GM19238 (cell line): ENCODE results near the gene KISS1R.
"Not testable (repeated sequence)": the region's sequence is repeated elsewhere in the genome, so short reads cannot be mapped to it uniquely, and the experiment has no call there.

Experiments
- DNase-seq: peaks from one replicate; pipeline ENCODE4 v3.0.0; 2011; ENCODE audit warnings: low spot score; ENCODE audit not compliant: insufficient read length

The KISS1R gene

DNA sequence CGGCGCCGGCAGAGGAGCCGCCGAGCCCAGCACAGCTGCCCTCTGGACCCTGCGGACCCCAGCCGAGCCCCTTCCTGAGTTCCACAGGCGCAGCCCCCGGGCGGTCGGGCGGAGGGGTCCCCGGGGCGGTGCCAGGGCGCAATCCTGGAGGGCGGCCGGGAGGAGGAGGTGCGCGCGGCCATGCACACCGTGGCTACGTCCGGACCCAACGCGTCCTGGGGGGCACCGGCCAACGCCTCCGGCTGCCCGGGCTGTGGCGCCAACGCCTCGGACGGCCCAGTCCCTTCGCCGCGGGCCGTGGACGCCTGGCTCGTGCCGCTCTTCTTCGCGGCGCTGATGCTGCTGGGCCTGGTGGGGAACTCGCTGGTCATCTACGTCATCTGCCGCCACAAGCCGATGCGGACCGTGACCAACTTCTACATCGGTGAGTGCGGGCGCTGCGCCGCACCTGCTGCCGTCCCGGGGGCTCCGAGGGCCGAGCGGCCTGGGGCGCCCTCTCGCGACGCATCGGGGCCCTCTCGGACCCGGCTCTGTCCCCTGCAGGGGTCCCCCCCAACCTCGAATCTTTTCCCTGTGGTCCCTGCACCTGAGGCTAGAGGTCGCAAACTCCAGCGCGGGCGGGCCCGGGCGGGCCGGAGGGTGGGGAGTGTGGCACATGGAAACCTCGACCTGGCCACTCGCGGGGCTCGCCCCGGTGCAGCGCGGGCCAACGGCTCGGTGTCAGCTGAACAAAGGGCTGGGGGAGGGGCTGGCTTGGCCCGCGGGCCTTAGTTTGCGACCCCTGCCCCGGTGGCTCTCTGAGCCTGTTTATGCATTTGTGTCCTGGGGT is at the start of gene KISS1R:
Gene KISS1R (plus strand): TSS at position 11 of the 829 bp plus-strand sequence. CDS start 170 bp downstream, at position 181.
- no peak for DNase-seq

DNA sequence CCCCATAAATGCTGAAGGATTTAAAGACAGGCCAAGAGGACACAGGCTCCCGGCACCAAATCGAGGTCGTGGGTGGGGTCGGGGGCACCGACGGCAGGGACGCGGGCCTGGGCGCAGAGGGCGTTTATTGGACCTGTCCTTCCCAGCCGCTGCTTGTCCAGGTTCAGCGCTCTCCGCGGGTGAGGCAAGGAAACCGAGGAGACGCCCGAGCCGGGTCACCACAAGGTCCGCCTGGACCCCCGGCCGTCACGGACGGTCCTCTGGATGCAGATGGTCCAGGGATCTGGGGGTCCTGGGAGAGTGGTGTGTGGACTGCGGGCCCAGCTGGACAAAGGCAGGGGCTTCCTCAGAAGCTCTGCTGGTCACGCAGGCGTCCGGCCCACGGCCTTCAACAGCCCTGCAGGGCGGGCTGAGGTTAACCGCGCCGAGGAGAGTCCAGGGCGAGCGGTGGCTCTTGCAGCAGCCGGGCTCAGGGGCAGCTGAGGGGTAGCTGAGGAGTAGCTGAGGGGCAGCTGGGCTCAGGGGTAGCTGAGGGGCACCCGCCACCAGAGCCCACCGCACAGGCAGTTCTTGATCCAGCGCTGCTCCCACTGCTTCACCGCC is 49.2 kb upstream of the KISS1R start:
- no peak for DNase-seq

DNA sequence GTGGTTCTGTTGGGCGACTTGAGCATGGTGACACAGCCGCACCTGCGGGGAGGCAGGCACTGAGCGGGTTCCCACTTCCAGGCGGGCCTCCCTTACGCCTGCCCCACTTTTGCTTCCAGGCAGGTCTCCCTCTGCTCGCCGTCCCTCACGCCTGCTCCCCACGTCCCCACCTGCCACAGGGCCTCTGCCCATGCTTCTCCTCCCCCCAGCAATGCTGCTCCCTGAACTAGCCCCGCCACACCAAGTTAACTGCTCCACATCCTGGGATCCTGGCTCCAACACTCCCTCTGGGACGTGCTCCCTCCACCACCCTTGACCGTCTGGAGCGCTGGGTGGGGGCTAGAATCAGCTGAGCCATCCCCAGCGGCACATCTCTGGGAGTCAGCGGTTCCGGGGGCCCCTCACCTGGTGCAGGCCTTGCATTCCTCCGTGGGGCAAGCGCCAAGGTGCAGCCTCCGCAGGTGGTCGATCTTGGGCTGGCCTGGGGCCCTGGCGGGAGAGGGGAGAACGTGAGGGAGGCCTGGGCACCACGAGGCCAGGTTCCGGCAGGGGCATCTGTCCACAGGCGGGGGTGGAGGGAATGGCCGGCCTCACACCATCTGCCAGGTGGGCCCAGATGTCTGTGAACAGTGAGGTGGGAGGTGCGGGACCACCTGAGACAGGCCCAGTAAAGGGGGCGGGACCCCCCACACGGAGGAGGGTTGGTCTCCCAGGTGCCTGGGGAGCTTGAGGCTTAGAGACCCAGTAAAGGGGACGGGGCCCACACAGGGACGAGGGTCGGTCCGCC is 48.5 kb upstream of the KISS1R start:
- DNase-seq: no peak

DNA sequence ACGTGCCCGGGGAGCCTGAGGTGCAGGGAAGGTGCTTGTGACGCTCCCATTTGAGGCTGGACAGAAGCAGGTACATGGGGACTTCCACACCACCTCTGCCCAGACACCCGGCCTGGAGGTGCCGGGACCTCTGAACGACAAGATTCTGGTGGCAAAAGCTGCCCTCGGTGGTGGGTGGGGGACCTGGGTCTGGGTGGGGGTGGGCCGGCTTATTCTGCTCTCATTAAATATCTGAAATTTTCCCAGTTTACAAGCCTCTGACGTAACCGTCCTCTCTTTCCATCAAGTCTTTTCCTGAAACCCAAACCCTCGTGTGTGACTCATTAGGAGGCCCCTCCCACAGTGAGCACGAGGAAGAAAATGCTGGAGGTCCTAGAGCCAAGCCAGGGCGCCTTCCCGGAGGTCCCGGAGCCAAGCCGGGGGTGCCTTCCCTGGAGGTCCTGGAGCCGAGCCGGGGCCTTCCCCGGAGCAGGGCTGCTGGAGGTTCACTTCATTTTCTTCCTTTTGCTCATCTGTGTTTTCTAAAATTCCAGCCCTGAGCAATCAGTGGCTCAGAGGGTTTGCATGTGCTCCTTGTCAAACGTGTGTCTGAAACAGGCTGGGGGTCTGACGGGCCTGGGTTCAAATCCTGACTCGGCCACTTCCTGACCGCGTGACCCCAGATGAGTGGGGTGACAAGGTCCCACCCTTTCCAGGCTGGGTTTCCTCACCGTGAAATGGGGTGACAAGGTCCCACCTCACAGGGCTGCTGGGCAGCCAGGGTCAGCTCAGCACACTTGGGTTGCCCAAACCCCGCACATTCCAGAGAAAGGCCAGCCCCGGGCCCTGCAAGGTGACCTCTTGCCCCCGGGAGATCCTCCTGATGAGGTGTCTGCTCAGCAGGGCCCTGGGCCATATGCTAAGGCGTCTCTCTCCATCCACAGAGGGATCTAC is 47.6 kb upstream of the KISS1R start:
- DNase-seq: no peak

DNA sequence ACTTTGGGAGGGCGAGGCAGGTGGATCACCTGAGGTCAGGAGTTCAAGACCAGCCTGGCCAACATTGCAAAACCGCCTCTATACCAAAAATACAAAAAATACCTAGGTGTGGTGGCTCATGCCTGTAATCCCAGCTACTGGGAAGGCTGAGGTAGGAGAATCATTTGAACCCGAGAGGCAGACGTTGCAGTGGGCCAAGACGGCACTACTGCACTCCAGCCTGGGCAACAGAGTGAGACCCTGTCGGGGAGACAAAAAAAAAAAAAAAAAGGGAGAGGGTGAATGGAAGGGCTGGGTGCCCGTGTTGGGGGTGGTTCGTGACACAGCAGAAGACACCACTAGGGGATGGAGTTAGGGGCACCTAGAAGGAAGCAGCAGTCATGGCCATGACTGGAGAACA is 46.8 kb upstream of the KISS1R start:
- DNase-seq: no peak

DNA sequence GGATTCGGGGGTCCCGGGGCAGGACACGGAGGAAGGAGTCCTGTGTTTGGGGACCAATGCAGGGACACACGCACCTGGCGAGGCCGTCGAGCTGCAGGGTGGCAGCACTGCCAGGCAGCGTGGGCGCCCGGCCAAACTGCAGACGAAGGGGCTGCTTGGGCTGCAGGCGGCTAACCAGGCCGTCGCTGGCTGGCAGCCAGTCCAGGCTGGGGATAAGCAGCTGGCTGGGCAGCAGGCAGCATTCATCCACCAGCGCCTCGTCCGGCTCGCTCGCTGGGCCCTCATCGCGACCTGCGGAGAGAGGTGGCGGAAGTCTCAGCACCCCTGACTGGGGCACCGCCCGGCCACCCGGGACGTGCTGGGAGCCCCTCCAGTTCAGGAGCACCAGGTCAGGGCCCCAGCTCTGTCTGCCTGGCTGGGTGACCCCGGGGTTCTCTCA is 46.2 kb upstream of the KISS1R start:
- DNase-seq: no peak

DNA sequence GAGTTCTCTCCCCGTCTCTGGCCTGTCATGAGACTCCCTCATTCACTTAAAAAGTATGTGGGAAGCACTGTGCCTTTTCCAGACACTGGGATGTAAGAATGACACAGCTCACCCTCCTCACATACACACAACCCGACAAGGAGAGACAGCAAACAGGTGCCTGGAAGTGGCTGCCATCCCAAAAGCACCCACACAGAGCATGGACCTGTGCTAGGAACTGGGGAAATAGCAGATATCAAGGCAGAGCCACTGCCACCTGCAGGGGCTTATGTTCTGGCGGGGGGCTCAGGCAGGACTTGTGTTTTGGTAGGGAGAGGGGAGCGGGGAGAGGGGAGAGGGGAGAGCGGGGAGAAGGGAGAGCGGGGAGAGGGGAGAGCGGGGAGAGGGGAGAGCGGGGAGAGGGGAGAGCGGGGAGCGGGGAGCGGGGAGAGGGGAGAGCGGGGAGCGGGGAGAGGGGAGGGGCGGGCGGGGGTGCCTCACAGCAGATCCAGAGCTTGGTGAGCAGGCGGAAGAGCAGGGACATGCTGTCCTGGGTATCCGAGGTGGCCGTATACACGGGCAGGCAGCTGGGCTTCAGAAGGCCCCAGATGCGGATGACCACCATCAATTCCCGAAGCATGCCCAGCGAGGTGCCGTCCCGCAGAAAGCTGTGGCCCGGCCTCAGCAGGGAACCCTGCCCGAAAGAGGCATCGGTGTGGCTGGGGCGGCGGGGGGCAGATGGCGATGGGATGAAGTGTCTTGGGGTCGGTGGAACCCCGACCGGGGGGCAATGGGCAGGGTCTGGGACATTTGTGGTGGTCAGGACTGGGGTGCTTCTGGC is 45.5 kb upstream of the KISS1R start:
- no peak for DNase-seq

DNA sequence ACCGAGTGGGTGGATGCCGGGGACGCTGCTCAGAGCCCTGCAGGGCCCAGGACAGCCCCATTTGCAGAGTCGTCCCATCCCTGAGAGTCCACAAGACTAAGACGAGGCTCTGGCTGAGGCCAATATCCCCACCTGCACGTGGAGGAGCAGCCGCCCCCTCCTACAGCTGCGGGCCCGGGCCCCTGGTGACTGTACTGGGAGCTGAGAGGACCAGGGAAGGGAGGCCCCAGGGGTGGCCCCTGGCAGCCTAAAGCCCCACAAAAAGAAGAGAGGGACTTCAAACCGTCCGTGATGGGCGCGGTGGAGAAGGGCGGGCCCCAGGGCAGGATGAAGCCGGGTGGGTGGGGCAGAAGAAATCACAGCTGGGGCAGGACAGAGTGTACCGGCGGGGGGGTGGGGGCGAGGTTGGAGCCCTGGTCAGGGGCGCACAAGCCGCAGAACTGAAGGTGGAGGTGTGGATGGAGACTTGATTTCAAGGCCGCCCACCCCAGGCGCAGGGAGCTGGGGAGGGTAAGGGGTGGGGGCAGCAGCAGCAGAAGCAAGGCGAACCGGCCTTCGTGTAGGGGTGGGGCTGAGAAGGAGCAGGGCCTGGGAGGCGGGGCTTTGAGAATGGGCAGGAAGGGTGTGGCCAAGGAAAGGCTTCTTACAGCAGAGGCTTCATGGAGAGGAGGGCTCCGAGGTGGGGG is 44.7 kb upstream of the KISS1R start:
- DNase-seq: peak; percentile 94

DNA sequence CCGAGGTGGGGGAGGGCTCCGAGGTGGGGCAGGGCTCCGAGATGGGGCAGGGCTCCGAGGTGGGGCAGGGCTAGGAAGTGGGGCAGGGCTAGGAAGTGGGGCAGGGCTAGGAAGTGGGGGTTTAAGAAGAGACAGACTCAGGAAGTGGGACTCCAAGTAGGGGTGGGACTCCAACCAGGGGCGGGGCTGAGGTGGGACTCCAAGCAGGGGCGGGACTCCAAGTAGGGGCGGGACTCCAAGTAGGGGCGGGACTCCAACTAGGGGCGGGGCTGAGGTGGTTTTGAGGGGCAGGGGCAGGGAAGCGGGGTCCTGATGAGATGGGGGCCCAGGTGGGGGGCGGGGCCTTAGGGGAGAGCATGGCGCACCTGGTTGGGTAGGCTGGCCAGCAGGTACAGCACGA is 44.0 kb upstream of the KISS1R start:
- peak; percentile 90 for DNase-seq

DNA sequence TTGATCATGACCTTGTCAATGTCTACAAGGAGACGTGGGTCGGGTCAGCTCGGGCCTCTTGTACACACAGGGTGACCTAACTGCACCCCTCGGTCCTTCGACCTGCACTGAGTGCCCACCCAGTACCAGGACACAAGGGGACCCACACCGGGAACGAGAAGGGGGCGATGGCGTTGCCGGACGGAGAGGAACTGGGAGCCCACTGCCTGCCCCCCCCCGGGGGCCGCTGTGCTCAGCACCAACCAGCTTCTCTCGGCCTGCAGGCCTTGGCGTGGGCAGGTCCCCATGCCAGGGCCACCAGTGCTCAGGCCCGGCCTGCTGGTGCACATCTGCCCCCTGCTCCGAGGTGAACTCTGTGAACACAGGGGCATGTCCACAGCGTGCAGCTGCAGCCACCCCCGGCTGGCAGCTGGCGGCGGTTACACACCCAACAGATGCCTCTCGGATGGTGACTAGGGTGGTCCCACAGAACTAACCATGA is 43.5 kb upstream of the KISS1R start:
- DNase-seq: no peak

DNA sequence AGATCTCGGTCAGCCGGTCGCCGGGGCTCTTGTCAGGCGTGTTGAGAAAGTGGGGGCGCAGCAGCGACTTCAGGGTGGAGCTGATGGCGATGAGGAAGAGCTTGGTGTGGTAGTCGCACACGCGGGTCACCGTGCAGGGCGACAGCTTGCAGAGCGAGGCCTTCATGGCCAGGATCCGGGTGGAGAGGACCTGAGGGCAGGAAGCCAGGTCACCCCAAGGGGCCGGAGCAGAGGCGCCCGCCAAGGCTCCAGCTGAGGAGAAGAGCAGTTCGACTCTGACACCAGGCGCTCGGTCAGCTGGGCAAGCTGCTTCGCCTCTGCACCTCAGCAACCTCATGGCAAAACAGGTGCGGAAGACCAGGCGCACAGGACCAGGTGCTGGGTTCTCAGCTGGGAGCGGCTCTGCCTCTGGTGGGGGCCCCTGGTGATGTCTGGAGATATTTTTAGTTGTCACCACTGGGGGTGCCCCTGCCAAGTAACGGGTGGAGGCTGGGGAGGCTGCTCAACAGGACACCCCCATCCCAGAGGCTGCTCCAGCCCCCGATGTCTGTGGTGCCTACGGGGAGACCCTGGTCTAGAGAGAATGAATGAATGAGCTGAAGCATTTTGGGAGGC is 41.8 kb upstream of the KISS1R start:
- no peak for DNase-seq

DNA sequence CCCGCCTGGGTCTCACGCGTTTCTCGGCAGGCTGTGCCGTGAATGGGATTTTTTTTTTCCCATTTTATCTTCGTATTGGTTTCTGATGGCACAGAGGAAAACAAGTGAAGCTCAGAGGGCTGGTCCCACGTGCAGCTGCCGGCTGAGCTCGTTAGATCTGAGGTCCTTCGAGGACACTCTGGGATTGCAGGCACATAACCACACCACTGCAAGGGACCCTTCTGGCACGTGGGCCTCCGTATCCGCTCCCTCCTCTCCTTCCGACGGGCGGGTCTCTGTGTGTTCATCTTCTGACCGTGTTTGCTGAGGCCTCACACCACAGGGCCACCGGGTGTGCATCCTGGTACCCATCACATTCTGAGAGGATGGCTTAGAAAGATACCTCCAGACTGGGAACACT is 41.0 kb upstream of the KISS1R start:
- DNase-seq: no peak

DNA sequence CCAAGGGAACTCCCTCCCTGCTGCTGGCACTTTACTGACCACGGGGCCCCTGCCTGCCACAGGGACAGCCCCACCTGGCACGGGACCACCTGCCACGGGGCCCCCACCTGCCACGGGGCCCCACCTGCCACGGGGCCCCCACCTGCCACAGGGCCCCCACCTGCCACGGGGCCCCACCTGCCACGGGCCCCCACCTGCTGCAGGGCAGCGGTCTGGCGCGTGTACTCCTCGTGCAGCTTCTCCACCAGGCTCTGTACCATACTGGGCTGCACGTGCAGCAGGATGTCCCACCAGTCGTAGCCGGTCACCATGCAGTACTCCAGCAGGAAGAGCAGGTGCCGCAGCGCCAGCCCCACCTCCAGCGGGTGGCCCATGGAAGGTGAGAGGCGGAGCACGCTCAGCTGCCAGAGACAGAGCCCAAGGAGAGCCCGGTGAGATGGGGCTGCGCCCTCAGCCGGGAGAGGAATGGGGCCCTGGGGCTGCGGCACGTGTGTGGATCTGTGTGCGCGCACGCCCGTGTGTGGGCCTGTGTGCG is 40.3 kb upstream of the KISS1R start:
- no peak for DNase-seq

DNA sequence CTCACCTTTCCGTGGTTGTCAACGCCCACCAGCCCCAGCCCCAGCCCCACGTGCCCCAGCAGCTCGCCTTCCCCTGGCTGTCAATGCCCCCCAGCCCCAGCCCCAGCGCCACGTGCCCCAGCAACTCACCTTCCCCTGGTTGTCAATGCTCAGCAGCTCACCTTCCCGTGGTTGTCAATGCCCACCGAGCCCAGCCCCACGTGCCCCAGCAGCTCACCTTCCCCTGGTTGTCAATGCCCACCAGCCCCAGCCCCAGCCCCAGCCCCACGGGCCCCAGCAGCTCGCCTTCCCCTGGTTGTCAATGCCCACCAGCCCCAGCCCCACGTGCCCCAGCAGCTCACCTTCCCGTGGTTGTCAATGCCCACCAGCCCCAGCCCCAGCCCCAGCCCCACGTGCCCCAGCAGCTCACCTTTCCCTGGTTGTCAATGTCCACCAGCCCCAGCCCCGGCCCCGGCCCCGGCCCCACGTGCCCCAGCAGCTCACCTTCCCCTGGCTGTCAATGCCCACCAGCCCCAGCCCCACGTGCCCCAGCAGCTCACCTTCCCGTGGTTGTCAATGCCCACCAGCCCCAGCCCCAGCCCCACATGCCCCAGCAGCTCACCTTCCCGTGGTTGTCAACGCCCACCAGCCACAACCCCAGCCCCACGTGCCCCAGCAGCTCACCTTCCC is 39.0 kb upstream of the KISS1R start:
- not testable (repeated sequence) for DNase-seq

DNA sequence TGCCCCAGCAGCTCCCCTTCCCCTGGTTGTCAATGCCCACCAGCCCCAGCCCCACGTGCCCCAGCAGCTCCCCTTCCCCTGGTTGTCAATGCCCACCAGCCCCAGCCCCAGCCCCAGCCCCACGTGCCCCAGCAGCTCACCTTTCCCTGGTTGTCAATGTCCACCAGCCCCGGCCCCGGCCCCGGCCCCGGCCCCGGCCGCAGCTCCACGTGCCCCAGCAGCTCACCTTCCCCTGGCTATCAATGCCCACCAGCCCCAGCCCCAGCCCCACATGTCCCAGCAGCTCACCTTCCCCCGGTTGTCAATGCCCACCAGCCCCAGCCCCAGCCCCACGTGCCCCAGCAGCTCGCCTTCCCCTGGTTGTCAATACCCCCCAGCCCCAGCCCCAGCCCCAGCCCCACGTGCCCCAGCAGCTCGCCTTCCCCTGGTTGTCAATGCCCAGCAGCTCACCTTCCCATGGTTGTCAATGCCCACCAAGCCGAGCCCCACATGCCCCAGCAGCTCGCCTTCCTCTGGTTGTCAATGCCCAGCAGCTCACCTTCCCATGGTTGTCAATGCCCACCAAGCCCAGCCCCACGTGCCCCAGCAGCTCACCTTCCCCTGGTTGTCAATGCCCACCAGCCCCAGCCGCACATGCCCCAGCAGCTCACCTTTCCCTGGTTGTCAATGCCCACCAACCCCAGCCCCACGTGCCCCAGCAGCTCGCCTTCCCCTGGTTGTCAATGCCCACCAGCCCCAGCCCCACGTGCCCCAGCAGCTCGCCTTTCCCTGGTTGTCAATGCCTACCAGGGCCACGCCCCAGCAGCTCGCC is 38.2 kb upstream of the KISS1R start:
- DNase-seq: not testable (repeated sequence)

DNA sequence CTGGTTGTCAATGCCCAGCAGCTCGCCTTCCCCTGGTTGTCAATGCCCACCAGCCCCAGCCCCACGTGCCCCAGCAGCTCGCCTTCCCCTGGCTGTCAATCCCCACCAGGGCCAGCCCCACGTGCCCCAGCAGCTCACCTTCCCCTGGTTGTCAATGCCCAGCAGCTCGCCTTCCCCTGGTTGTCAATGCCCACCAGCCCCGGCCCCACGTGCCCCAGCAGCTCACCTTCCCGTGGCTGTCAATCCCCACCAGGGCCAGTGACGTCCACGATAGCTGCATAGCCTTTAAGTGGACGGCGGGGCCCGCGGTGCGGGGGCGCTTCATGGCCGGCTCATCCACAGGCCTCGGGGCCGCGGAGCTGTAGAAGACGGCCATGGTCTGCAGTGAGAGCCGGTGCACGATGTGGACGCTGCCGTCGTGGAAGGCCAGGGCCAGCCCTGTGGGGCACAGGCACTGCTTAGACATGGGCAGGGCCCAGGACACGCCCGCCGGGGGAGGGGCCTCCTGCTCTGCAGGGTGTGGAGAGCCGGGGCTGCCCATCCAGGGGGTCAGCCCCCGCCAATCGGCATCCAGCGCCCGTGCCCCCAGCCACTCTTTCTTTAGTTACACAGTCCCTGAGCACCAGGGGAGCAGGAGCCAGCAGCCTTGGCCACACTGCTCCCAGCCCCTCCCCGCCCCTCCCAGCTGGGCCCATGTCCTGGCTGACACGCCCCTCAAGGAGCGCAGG is 37.3 kb upstream of the KISS1R start:
- no peak for DNase-seq
